ENCODE results near the gene DIO1. TPM values are rescaled to one million over a fixed set of nuclear protein-coding genes. Genes with fewer than 3 reads are reported as not detected.
"Not testable (repeated sequence)": the region's sequence is repeated elsewhere in the genome, so short reads cannot be mapped to it uniquely, and the experiment has no call there.

DIO1 gene
- total RNA-seq, 1 donor from 2014 or later: not detected

DNA sequence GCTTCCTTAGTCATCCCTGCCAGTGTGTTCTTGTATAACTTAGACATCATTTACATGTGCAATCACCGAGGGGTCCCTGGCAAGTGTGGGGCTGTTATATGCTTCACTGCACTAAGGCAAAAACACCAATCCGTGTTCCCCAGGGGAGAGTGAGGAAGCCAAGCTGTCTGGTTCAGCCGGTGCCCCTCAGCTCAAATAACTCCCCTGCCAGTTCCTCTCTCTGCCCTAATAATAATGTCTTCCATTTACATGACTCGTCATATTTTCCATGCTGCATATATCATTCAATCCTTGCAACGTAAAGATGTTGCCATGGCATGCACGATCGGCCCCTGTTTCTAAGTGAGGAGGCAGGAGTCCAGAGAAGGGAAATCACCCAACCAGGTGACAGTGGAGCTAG, 31.5 kb upstream of the DIO1 start:
- Mint-ChIP-seq H3K9me3 (ENCODE audit: unreplicated experiment) (no peaks in the 10 kb centered on the region), H3K27ac (ENCODE audit: unreplicated experiment) (no peak overlapping the region)
- DNase-seq (ENCODE audit: extremely low spot score, unreplicated experiment): no peak

DNA sequence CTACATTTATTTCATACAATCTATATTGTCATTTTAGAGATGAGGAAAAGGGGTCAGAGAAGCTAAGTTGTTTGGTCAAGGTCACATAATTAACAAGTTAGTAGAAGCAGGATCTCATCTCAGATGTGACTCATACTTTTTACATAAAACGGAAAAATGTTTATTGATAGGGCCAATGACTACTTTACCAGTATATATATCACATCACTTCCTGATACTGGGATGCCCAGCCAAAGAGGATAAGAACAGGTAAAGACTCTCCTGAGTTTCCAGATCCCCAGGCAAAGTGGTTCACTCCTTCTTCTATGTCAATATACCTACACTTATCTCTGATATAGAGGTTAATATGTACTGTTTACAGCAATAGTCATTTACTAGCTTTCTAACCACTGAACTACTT, 25.4 kb upstream of the DIO1 start:
- Mint-ChIP-seq H3K4me1 (ENCODE audit: unreplicated experiment) (no peaks in the 10 kb centered on the region), H3K36me3 (ENCODE audit: unreplicated experiment) (peaks cover 33% of the 10 kb centered on the region), H3K4me3 (ENCODE audit: unreplicated experiment) (no peak overlapping the region), H3K9me3 (ENCODE audit: unreplicated experiment) (no peaks in the 10 kb centered on the region), H3K27ac (ENCODE audit: unreplicated experiment) (no peak overlapping the region), H3K27me3 (ENCODE audit: unreplicated experiment) (no peaks in the 10 kb centered on the region)
- TF ChIP-seq, protein P1, sequence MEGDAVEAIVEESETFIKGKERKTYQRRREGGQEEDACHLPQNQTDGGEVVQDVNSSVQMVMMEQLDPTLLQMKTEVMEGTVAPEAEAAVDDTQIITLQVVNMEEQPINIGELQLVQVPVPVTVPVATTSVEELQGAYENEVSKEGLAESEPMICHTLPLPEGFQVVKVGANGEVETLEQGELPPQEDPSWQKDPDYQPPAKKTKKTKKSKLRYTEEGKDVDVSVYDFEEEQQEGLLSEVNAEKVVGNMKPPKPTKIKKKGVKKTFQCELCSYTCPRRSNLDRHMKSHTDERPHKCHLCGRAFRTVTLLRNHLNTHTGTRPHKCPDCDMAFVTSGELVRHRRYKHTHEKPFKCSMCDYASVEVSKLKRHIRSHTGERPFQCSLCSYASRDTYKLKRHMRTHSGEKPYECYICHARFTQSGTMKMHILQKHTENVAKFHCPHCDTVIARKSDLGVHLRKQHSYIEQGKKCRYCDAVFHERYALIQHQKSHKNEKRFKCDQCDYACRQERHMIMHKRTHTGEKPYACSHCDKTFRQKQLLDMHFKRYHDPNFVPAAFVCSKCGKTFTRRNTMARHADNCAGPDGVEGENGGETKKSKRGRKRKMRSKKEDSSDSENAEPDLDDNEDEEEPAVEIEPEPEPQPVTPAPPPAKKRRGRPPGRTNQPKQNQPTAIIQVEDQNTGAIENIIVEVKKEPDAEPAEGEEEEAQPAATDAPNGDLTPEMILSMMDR (IDR thresholded peaks at IDR 0.05): no peak
- no peak for DNase-seq (ENCODE audit: extremely low spot score, unreplicated experiment)

More for the DNA sequence above, 31.5 kb upstream of the DIO1 start:
- H3K4me3 Mint-ChIP-seq (ENCODE audit: unreplicated experiment): no peak overlapping the region
- no peaks in the 10 kb centered on the region for H3K27me3 Mint-ChIP-seq (ENCODE audit: unreplicated experiment)
- TF ChIP-seq, protein P1 (IDR thresholded peaks at IDR 0.05): no peak
- H3K36me3 Mint-ChIP-seq (ENCODE audit: unreplicated experiment): peaks cover 19% of the 10 kb centered on the region
- H3K4me1 Mint-ChIP-seq (ENCODE audit: unreplicated experiment): no peaks in the 10 kb centered on the region

DNA sequence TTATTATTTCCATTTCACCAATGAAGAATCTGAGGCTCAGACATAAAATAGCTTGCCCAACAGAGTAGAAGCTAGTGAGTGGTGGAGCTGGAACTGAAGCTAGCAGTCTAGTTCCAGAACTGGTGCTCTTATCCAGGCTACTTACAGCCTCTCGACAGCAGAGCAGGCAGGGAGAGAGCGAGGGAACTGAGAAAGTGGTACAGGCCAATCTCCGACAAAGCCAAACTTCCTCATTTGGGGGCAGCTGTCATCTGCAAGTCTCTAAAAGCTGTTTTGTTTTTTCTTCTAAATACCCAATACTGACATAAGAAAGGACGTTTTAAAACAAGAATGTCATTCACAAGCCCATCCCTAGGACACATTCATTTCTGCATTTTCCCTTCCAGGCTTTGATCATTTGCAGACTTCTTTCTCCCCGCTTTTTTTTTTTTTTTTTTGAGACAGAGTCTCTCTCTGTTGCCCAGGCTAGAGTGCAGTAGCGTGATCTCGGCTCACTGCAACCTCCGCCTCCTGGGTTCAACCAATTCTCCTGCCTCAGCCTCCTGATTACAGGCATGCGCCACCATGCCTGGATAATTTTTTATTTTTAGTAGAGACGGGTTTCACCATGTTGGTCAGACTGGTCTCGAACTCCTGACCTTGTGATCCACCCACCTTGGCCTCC, 24.4 kb upstream of the DIO1 start:
- Mint-ChIP-seq H3K9me3 (ENCODE audit: unreplicated experiment) (no peaks in the 10 kb centered on the region), H3K27me3 (ENCODE audit: unreplicated experiment) (no peaks in the 10 kb centered on the region), H3K27ac (ENCODE audit: unreplicated experiment) (no peak overlapping the region), H3K36me3 (ENCODE audit: unreplicated experiment) (peaks cover 33% of the 10 kb centered on the region), H3K4me3 (ENCODE audit: unreplicated experiment) (no peak overlapping the region), H3K4me1 (ENCODE audit: unreplicated experiment) (no peaks in the 10 kb centered on the region)
- TF ChIP-seq, protein P1 (IDR thresholded peaks at IDR 0.05): no peak
- DNase-seq (ENCODE audit: extremely low spot score, unreplicated experiment): no peak

DNA sequence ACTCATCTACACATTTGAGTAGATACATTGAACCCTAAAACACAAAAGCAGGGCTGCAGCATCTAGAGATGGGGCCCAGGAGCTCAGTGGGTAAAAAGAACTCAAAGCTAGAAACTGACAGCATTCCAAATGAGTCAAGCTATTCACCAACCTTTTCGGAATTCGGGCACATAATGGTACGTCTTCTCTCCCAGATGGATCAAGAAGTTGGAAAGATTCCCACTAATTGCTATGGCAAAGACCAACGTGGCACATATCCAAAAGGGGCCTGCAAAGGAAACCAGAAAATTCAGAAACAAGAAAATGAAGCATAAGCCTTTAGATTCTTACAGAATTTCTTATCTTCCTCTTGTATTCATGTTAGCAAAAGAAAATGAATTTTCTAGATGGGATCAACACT, 22.8 kb upstream of the DIO1 start:
- no peaks in the 10 kb centered on the region for H3K4me1 Mint-ChIP-seq (ENCODE audit: unreplicated experiment)
- no peak overlapping the region for H3K4me3 Mint-ChIP-seq (ENCODE audit: unreplicated experiment)
- H3K36me3 Mint-ChIP-seq (ENCODE audit: unreplicated experiment): peaks cover 35% of the 10 kb centered on the region
- TF ChIP-seq, protein P1 (IDR thresholded peaks at IDR 0.05): no peak
- no peaks in the 10 kb centered on the region for H3K9me3 Mint-ChIP-seq (ENCODE audit: unreplicated experiment)
- no peak for DNase-seq (ENCODE audit: extremely low spot score, unreplicated experiment)
- H3K27me3 Mint-ChIP-seq (ENCODE audit: unreplicated experiment): no peaks in the 10 kb centered on the region
- H3K27ac Mint-ChIP-seq (ENCODE audit: unreplicated experiment): no peak overlapping the region

DNA sequence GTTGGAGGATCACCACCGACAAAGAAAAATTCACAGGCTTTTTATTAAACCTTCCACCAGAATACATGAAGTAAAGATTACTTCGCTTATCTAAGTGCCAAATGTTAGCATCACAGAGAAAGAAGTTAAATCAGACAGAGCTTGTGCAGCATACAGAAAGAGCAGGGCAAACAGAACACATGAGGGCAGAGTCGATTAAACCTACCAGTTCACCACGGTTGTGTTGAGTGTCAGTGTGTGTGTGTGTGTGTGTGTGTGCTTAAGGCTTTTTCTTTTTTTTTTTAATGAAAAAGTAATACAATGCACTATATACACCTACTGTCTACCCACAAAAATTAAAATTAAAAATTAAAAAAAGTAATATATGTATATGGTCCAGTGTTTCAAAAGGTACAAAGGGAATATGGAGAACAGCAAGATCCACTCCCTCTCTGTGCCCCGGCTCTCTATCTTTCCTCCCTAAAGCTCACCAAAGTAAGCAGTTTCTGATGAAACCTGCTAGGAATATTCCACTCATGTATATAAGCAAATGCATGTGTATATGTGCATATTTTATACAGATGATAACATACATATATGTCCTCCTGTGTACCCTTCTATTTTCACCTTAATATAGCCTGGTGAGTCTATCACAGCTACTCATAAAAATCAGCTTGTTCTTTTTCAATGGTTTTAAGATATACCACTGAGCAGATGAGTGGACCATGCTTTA, 22.1 kb upstream of the DIO1 start:
- no peaks in the 10 kb centered on the region for H3K4me1 Mint-ChIP-seq (ENCODE audit: unreplicated experiment)
- H3K36me3 Mint-ChIP-seq (ENCODE audit: unreplicated experiment): peaks cover 35% of the 10 kb centered on the region
- H3K27me3 Mint-ChIP-seq (ENCODE audit: unreplicated experiment): no peaks in the 10 kb centered on the region
- no peak overlapping the region for H3K4me3 Mint-ChIP-seq (ENCODE audit: unreplicated experiment)
- DNase-seq (ENCODE audit: extremely low spot score, unreplicated experiment): no peak
- H3K27ac Mint-ChIP-seq (ENCODE audit: unreplicated experiment): no peak overlapping the region
- H3K9me3 Mint-ChIP-seq (ENCODE audit: unreplicated experiment): no peaks in the 10 kb centered on the region
- TF ChIP-seq, protein P1 (IDR thresholded peaks at IDR 0.05): no peak

DNA sequence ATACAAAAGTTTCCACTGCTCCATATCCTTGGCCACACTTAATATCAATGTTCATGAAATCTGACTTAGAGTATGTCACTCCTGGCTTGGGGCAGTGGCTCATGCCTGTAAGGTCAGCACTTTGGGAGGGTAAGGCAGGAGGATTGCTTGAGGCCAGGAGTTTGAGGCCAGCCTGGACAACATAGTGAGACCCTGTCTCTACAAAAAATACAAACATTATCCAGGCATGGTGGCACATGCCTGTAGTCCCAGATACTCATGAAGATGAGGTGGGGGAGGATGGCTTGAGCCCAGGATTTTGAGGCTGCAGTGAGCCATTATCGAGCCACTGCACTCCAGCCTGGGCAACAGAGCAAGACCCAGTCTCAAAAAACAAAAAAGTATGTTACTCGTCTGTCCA, 18.8 kb upstream of the DIO1 start:
- H3K4me1 Mint-ChIP-seq (ENCODE audit: unreplicated experiment); H3K27ac Mint-ChIP-seq (ENCODE audit: unreplicated experiment); H3K27me3 Mint-ChIP-seq (ENCODE audit: unreplicated experiment); H3K9me3 Mint-ChIP-seq (ENCODE audit: unreplicated experiment); DNase-seq (ENCODE audit: extremely low spot score, unreplicated experiment); H3K4me3 Mint-ChIP-seq (ENCODE audit: unreplicated experiment): not testable (repeated sequence)
- H3K36me3 Mint-ChIP-seq (ENCODE audit: unreplicated experiment): peaks cover 47% of the 10 kb centered on the region

All from osteocyte (in vitro differentiated cells).